ENCODE results near the gene CALM3.
A peak's percentile ranks its signal among the peaks of the same experiment; 100 is the strongest.

The CALM3 gene

GRCh38 chr19:46620716-46621115 lies 19.6 kb downstream of the CALM3 start:
- H3K4me3 ChIP-seq (ENCODE audit: low read depth, low read length): no peak overlapping the region
- in situ Hi-C loops (cut with HindIII; ENCODE audit: low sequenced_read_pairs): no loop called here
- no peak for DNase-seq (ENCODE audit: low read depth, low spot score)
- TF ChIP-seq CTCF (IDR thresholded peaks at IDR 0.05; ENCODE audit: low read depth, low read length): no peak

DNA sequence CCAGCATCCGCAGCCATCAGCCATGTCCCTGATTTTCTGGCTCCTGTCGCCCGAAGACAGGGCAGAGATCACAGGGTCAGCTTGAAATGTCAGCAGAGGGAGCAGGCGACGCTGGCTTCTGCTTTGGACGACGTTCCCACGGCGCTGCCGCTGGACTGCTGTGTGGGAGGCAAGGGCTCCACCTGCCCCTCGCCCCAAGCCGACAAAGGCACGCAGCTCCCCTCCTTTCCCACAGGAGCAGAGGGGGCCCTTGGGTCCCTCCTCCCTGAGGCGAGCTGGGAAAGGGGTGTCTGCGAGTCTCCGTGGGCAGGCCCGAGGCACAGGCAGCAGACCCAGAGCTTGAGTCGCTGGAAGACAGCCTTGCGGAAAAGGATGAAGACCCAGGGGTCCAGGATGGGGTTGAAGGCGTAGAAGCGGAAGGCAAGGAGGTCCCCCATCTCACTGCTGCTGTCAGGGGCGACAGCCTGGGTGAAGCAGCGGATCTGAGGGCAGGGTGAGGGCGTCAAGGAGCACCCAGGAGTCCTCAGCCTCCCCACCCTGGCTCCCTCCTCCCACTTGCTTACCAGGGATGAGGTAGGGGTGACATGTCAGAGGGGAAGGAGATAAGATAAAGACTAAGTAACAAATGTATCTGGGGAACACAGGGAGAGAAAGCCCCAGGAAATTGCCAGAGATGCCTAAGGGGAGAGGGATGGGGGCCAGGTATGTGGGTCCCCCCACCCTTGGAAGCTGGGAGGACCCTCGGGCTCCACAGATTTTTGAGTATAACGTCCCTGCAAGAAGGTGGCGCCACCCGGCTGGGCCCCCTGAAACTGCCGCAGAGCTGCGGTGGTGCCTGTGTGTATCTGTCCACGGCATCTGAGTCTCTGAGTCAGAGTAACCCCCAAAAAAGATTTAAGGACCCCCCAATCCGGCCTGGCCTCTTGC lies 20.3 kb downstream of the CALM3 start:
- TF ChIP-seq CTCF (IDR thresholded peaks at IDR 0.05; ENCODE audit: low read depth, low read length): peak; percentile 24
- H3K4me3 ChIP-seq (ENCODE audit: low read depth, low read length): no peak overlapping the region
- no peak for DNase-seq (ENCODE audit: low read depth, low spot score)
- in situ Hi-C loops (cut with HindIII; ENCODE audit: low sequenced_read_pairs): no loop called here

GRCh38 chr19:46622118-46622446 lies 21.0 kb downstream of the CALM3 start:
- TF ChIP-seq CTCF (IDR thresholded peaks at IDR 0.05; ENCODE audit: low read depth, low read length): no peak
- no peak overlapping the region for H3K4me3 ChIP-seq (ENCODE audit: low read depth, low read length)
- in situ Hi-C loops (cut with HindIII; ENCODE audit: low sequenced_read_pairs): no loop called here
- DNase-seq (ENCODE audit: low read depth, low spot score): no peak

GRCh38 chr19:46623915-46624502 lies 22.9 kb downstream of the CALM3 start:
- in situ Hi-C loops (cut with HindIII; ENCODE audit: low sequenced_read_pairs): no loop called here
- TF ChIP-seq CTCF (IDR thresholded peaks at IDR 0.05; ENCODE audit: low read depth, low read length): no peak
- DNase-seq (ENCODE audit: low read depth, low spot score): no peak
- no peak overlapping the region for H3K4me3 ChIP-seq (ENCODE audit: low read depth, low read length)

GRCh38 chr19:46624958-46625661 lies 24.0 kb downstream of the CALM3 start, which contains the start of gene PTGIR:
Gene PTGIR, minus strand, starts transcription at chr19:46625089. Its CDS starts 864 bp downstream, at chr19:46624225.
- in situ Hi-C loops (cut with HindIII; ENCODE audit: low sequenced_read_pairs): no loop called here
- no peak for TF ChIP-seq CTCF (IDR thresholded peaks at IDR 0.05; ENCODE audit: low read depth, low read length)
- no peak within 1 kb of the TSS for H3K4me3 ChIP-seq (ENCODE audit: low read depth, low read length)
- peak; percentile 33 for DNase-seq (ENCODE audit: low read depth, low spot score)

- no peak overlapping the region for H3K4me3 ChIP-seq (ENCODE audit: low read depth, low read length)
- in situ Hi-C loops (cut with HindIII; ENCODE audit: low sequenced_read_pairs): no loop called here
- TF ChIP-seq CTCF (IDR thresholded peaks at IDR 0.05; ENCODE audit: low read depth, low read length): no peak
- DNase-seq (ENCODE audit: low read depth, low spot score): no peak
Measured at GRCh38 chr19:46625731-46626130, 24.6 kb downstream of the CALM3 start.
